Mesenteric fat pad (tissue), 1 donor: ENCODE measurements around the gene CDCA4. TPM values are rescaled to one million over a fixed set of nuclear protein-coding genes. Genes with fewer than 3 reads are reported as not detected.
A peak's percentile ranks its signal among the peaks of the same experiment; 100 is the strongest.

Source experiments
- DNase-seq: peaks from one replicate; pipeline ENCODE4 v3.0.0-alpha.2; 2020; ENCODE audit warnings: low spot score
- total RNA-seq: library from RNA; stranded (reverse); fragmentation: NEBNext Ultra II Directional; extraction: Animal tissue kit (Norgen Biotek cat#: 25700); gene quantifications from one replicate; pipeline ENCODE4 v1.2.1, GENCODE V29; 2021
- donor health status: DM: yes; HTN: yes; CAD: no.

CDCA4 gene
- total RNA-seq, 1 donor from 2014 or later = 3.4 TPM

- DNase-seq = no peak
These were observed 27.6 kb downstream of the CDCA4 start for GRCh38 chr14:104993306-104993705.

- DNase-seq = no peak
These were observed 28.4 kb downstream of the CDCA4 start for GRCh38 chr14:104992501-104992900.

DNA sequence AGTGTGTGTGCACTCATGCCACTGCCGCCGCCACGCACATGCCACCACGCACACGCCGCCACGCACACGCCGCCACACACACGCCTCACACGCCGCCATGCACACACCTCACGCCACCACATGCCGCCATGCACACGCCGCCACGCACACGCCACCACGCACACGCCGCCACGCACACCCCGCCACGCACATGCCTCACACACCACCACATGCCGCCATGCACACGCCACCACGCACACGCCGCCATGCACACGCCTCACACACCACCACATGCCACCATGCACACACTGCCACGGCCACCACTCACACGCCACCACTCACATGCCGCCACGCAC lies 29.0 kb downstream of the CDCA4 start:
- DNase-seq = no peak

DNA sequence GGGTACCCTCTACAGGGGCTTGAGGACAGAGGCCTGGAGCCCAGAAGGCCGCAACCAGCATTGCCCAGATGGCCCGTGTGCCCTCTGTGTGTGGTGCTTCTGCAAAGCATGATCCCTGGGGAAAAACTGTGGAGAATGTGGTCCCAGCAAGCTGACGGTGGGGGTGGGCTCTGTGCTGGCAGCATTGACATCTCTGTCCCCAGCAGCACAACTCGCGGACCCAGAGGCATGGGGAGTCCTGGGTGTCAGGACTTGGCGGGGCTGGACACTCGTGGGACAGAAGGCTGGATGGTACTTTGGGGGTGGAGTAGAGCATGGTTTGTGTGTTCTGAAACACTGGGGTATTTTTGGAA lies 31.0 kb downstream of the CDCA4 start:
- no peak for DNase-seq

DNA sequence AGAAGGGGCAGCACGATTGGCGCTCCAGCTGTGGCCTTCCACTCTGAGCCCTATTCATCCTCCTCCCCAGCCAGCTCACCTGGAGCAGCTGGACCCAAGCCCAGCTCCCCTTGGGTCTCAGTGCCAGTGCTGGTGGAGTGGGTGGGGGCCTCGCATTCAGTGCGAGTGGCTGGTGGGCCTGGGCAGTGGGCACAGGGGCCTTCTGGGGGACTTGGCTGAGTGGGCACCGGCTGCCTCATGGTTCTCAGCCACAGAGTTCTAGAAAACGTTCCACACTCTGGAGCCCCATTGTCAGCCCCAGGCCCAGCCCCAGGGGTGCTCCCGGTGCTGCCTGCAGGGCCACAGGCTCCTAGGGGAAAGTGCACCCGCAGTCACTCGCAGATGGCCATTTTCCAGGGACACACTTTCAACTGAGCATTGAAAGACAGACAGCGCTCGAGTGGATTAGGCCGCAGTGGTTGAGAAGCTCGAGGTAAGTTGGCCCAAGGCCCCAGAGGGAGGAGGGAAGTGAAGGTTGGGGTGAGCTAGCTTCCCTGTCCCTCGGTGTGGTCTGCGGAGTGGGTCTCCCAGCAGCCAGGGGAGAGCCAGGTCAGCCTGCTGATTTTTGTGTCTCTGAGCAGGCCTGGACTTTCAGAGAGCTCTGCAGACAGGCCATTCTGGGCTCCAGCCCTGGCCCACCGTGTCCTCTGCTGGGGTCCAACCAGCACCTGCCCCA lies 31.5 kb downstream of the CDCA4 start:
- DNase-seq = no peak

DNA sequence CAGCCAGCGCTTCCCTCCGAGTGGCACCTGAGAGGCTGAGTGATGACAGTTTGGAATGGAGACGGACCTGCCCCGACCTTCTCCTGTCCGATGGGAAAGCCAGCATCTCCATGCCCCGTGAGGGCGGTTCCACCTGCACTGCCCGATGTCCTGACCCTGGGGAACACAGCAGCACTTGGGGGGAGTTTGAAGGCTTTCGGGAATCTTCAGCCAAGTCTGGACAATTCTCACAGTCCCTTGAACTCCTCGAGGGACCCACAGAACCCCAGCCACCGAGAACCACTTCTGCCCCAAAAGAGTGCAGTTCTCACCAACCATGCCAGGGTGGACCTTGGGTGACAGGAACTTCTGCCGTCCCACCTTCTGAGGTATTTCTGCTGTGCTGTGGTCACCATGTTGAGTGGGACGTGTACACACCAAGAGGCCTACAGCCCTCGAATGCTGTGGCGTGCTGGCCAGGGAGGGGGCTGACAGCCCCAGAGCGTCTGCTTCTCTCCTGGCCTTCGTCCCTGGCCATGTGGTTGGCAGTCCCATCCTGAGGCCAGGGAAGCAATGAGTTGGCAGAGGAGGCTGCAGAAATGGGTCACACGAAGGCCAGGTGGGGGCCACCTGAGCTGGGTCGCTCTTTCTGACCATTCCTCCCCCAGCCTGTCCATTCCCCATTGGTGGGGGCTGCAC lies 34.3 kb downstream of the CDCA4 start:
- no peak for DNase-seq

DNA sequence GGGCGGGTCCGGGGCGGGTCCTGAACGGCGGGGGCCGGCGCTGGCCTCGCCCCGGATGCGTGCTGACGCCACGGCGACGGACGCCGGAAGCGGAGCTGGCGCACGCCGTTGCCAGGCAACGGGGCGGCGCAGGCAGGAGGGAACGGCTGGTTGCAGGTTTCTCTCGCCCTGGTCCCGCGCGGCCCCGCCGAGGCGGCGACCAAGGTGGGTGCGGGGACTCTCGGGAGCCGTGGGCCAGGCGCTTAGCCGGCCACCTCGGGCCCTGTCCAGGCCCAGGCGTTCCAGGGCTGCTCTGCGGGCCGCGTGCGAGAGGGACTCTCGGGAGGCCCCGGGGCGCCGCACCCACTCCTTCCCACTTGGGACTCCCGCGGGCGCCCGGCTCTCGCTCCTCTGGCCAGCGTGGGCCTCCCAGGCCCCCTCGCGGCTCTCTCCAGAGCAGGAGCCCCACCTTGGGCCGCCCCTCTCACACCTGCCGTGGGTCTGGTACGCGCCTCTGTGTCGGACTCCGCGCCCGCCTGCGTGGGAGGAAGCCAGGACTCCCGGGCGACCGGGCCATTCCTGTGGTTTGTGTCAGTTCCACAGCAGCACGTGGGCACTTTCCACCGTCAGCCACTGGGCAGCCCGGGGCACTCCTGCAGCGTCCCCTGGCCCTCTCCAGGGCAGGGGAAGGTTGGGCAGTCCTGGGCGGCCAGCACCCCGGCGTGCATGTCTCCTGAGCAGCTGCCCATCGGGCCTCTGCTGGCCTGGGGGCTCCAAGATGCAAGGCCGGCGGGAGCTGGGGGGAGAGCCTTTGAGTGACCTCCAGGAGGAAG lies 35.0 kb downstream of the CDCA4 start, which contains the start of gene CLBA1:
TSS of gene CLBA1 (plus strand) at position 114 of the 812 bp plus-strand sequence. CDS start at position 758, 644 bp downstream.
- peak; percentile 97 for DNase-seq

GRCh38 chr14:104984056-104984894 lies 36.6 kb downstream of the CDCA4 start:
- DNase-seq = no peak

- no peak for DNase-seq
These were observed 37.6 kb downstream of the CDCA4 start for GRCh38 chr14:104983231-104983721.

- no peak for DNase-seq
These were observed 38.2 kb downstream of the CDCA4 start for GRCh38 chr14:104982548-104983230.

DNA sequence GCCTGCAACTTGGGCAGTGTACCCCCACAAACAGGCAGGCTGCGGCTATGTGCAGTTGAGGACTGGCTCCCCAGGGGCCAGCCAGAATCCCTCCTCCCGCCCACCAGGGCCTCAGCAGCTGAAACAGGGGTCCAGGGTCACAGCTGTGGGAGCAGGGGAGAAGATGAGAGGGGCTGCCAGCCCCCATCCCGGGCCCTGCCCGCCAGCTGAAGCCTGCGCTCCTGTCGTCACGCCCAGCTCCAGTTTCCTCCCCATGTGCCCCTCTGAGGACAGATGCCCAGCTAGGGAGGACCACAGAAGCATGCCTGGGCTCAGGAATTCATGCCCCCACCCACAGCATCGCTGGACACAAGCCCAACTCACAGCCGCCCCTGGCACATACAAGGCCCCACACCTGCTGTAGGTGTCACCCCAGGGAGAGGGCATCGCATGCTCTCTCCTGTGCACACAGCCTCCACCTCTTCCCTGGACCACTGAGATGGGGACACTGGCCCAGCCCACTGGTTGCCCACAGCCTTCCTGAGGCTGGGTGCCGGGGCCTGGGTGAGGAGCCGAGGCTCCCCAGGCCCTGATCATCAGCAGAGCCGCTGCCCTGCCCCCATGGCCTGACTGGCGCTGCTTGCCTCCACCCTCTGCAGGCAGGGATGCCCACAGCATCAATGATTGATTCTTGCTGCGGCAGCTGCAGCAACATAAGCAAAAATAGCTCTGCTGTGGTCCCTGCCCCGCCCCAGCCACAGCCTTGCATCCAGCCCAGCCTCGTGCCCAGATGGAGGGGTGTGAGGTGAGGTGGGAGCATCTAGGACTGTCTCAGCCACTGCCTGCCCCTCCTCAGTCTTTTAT lies 39.0 kb downstream of the CDCA4 start:
- DNase-seq = no peak

DNA sequence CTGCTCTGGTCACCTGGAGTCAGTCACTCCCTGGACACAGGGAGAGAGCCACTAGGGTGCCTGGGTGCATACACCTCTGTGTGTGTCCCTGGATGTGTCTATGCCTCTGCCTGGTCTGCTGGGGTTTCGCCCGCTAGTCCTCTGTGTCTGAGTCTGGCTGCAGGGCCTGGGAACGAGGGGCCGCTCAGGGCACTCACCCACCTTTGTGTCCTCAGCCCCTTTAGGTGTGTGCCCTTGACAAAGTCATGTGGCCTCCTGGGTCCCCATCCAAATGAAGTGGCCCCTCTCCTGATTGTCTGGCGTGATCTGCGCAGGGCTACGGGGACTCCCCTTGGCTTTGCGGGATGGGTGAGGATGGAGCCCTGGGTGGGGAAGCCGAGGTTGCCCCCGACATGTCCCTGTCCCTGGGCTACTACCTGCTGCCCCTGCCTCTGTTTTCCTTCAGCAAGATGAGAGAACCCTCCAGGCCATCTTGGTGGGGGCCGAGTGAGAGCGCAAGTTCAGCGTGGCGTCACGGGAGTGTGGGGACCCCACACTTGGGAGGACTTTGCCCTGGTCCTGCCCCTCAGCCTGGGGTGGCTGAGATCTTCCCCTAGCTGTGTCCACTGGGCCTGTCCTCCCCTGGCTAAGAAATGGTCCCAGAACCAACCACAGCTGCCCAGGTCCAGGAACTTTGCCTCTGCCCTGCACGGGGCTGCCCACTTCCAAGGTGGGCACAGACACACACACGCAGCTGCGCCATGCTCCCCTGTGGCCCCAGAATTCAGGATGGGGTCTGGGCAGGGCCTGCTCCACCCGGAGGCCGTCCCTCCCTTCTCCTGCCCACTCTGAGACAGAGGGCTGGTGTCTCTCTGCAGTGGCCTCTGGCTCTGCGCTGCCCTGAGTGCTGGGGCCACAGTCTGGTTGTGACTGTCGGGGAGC lies 40.0 kb downstream of the CDCA4 start:
- no peak for DNase-seq

DNA sequence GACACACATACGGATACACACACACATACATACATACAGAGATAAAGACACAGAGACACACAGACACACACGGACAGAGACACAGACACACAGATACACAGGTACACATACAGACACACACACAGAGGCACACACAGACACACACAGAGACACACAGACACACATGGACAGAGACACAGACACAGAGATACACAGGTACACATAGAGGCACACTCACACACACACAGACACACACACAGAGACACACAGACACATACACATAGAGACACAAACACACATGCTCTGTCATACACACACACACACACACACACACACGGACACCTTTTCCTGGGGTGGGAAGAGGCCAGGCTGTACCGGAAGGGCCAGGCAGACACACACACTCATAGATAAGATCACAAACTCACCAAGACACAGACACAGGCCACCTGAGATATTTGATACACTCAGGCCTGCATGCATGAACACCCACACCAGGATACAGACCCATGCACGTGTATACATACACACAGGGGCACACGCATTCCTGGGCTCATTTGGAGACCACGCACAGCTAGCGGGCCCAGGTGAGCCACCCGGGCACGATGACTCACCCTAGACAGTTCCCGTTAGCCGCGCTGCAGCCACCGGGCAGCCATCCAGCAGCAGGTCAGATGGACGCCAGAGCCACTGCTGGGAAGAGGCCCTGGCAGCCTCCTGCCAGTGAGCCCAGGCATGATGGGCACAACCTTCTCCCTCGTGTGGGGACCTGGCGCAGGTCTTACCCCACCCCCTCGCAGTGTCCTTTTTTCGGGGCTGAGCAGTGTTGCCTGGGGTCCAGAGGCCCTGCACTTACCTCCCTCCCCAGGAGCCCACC lies 40.9 kb downstream of the CDCA4 start:
- DNase-seq = no peak

DNA sequence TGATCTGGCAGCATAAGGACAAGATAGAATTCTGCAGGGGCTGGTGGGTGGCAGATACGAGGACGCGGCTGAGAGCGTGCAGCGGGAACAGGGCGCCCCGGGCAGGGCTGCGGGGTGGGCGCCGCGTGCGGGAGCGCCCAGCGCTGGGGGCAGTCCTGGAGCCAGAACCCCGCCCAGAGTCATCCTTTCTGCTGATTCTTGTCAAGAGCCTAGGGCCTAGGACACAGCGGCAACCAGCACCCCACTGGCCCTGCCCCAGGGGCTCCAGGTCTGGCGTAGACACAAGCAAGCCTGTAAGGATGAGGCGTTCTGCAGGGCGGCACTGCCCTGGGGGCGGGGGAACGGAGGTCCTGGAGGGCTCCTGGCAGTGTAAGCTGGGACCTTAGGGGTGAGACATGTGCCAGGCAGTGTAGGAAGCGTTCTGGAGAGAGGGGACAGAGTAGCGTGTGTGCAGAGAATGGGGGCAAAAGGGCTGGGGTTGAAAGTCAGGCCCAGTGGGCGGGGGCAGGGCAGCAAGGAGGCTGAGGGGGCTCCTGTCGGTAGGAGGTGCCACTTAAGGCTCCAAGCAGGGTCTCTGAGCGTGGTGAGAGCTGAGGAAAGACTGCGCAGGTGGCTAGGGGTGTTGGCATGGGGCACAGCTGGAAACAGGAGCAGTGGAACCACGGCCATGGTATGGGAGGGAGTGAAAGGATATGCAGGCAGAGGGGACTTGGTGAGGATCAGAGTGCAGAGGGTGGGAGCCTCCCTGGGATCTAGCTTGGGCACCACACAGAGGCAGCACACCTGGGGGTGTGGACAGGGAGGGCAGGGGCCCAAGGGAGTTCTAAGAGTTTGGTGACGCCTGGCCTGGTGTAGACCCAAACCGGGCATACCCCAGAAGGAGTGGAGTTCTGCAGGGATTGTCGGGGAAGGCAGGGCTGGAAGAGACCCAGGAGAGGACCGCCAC lies 41.9 kb downstream of the CDCA4 start:
- no peak for DNase-seq

GRCh38 chr14:104977681-104978653 lies 42.9 kb downstream of the CDCA4 start, which contains the start of gene AHNAK2:
Gene AHNAK2, minus strand, starts transcription at chr14:104978374. Its CDS starts 137 bp downstream, at chr14:104978237.
- DNase-seq = no peak
